Kidney glomerular epithelial cell (primary cell): ENCODE measurements around the gene KCNMA1.

Experiments used
- DNase-seq: peaks from one replicate; lab custom pipeline; 2025; lab: John Stamatoyannopoulos, UW

KCNMA1 gene

DNA sequence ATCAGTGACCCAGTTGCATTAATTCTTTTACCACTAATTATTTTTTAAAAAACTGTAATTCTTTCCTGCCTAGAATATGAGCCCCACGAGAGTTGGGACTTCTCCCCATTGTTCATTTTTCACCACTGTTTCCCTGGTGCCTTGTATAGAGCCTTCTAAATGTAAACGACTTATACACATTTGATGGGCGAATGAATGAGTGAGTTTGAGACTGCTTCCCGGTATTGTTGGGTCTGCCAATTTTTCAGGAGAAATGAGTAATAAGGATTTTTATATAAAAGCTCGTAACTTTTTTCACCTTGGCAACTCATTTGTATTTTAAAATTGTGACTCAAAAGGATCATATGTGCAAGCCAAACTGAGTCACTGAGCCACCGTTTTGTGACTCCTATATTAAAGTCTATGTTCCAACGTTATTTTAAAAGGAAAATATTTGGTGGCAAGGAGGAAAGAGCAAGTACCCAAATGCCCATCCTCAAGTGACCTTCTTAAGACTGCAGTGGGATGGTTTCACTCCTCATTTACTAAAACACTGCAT is 621.3 kb downstream of the KCNMA1 start:
- DNase-seq: no peak

DNA sequence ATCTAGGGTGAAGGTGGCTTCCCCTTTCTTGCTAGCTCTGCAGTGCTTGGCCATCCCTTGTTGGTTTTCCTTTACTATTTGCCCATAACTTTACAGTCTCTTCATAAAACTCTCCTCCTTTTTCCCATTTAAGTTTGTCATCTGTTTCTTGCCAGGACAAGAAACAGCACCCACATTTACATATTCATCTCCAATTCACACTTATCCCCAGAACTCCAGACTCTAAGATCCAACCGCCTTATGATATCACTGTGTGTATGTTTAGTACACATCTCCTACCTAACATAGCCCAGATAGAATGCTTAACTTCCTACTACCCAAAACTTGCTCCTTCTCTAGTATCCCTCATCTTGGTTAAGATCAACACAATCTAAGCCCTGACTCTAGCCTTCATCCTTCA is 622.2 kb downstream of the KCNMA1 start:
- no peak for DNase-seq

DNA sequence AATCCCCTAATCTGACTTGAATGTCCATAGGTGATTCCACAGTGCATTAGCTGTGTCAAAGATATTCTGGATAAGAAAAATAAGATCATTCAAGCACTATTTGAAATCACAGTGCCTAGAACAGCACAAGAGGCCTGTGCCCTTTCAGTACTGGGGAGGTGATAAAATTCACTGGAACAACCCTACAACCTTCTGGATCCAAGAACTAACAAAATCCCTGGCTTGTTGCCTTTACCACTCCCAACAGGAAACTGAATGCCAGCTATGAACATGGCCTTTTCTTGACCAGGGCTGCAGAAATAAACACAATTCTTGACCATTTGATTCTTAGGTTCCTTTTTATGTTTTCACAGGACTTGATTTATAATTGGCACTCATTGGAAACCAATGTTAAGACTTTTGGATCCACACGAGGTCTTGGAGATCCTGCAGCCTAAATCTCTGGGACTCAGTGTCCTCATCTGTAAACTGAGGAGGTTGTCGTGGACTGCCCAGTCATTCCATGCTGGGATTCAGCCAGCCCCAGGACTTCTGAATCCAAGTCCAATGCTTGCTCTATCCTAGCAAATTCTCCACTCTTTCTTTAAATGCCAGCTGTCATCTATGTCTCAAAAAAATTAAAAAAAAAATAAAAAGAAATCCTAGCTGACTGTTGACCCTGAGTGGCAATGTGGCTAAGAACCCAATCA is 624.7 kb downstream of the KCNMA1 start:
- no peak for DNase-seq

DNA sequence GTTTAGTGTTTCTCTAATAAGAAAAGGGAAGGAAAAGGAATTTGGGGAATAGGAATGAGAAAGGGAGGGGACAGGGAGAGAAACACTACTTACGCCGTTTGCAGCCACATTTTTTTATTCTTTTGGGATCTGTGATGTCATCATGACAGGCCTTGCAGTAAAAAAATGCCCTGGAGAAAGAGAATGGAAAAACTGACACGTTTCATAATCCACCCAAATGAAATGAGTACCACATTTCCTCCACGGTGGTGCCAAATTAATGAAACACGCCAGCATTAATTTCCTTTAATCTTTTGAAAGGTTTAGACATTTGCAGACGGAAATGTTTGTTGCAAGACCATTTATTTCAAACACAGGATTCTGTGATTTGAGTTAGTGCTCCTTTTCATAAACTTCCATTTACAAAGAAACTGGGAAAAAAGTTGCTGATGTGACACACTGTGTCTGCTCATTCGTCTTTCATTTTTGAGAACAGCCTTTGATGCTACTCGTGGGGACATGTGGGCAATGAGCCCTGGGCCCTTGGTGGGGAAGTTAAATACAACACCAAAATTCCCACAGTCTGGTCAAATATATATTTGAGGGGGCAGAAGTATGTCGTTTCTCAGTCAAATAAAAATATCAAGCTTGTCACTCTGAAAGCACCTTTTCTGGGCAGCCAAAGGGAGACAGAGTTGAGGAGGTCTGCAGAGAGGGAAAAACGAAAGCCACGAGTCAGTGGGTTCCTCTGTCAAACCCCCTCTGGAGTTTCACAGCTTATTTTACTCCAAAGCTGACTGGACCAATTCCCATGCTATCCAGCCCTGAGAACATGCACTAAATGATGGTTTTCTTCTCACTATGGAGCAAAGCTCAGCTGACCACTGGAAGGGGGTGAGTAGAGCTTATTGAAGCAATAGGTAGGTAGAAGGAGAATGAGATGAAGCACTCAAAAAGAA is 625.5 kb downstream of the KCNMA1 start:
- DNase-seq: no peak

DNA sequence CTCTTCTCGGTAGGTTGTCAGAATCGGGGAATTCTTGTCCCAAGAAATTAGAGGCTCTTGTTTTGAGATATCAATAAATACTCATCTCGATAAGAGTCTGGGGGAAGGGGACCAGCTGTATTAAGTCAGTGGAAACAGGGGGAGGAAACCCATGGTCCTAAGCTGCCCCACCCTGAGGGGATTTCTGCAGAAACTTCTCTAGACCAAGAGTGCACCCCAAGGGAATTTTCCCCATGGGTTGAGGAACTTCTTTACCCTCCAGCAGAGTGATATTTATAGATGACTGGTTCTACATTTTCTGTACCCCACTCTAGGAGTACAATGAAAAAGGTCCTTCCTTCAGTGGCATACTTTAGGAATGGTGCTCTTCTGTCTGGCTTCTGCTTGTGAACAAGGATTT is 627.2 kb downstream of the KCNMA1 start:
- no peak for DNase-seq

DNA sequence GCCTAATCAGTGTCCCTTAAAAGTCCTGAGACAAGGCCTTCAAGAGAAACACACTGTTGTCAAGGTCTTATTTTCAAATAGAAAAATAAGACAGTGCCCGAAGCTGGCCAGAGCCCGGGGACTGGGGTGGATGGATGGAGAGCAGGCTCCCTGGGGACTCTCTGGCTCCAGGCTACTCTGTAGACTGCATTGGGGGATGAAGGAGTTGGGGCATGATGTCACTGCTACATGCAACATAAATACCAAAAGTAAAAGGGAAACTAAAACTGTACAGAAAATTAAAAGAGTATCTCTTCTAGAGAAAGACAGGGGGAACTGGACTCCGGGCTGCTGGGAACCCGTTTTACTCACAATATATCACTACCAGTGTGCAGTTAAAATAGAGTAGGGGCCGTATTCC is 629.8 kb downstream of the KCNMA1 start:
- no peak for DNase-seq

DNA sequence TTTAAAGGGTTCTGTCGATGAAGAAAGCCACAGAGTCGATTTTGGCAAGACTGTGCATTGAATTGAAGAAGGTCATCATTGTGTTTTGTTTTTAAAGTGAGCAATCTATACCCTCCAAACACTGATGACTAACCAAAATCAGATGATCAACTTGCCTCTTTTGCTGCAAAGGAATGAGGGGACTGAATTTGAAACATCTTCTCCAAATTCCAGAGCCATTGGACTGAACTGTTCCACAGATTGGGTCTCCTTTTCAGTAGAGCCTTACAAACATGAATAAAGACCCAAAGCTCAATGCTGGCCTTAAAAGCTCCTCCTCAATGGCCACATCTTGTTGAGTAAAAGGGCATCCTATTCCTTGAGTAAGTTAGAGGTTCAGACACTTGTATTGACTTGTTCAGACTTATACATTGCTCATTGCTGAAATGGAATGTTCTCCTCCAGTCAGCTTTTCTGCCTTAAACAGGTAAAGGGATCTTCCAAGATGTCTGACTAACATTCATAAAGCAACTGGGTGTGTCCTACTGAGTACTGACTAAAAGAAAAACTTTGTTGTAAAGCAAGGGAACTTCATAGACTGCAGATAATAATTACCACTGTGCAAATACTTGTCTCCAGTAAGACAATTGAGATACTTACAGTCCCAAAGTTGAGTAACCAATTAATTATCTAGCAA is 630.6 kb downstream of the KCNMA1 start:
- DNase-seq: no peak

DNA sequence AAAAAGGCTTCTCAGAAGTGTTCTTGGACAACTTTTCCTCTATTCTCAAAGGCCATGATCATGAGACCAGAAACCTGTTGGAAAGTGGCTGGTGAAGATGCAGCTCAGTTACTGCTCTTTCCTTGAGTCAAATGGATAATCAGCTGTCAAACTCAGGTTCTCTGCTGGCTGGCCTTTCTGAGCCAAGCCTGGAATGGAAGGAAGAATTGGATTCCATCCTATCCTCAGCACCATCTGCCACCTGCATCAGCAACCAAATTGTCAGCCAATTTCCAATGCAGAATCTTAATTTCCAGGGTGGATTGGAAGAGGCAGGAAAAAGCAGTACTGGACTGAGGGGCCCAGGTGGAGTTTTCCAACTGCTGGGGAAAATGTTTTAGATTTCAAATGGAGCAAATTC is 631.7 kb downstream of the KCNMA1 start:
- DNase-seq: no peak

DNA sequence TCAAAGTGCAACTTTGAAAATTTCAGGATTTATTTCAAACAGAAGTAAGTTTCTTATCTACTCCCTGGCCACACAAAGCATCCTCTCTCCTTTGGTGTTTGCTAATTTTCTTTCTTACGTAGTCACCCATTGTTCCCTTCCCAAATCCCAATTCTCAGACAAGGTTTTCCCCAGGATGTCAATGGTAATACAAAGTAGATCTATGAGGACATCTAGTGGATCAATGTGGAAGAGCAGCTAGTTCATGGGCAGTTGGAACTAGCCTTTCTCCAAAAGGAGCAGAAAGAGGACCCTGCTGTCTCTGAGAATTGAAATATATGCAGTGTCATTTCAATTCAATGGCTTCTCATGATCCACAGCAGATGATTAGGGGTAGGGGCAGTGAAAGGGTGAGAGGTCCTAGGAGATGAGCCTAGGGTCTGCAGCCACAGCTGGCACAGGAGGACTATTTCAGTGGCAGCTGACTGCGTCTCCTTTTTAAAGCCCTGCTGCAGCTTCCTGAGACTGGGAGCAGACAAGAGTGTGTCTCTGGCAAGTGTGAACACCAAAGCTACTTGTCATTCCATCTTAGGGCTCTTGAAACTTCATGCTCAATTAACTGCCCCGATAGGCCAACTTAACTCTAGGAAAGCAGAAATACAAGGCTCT is 632.6 kb downstream of the KCNMA1 start:
- DNase-seq: peak; percentile 44

DNA sequence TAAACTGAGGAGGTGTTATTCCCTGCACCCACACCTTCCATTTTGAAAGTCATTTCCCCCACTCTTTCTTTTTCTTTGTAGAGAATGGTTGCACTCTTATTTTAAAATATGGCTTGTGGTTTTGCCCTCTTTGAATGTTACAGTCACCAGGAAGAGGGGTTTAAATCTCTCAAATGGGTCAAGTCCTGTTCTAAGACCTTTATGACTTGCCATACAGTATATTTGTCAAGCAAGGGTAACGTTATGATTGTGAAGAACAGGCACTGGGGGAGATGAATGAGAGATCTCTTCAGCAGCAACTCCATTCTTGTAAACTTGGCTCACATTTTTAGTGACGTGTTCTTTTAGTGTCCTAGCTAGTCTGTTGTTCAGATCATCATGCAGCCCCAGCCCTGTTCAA is 634.7 kb downstream of the KCNMA1 start:
- DNase-seq: no peak

DNA sequence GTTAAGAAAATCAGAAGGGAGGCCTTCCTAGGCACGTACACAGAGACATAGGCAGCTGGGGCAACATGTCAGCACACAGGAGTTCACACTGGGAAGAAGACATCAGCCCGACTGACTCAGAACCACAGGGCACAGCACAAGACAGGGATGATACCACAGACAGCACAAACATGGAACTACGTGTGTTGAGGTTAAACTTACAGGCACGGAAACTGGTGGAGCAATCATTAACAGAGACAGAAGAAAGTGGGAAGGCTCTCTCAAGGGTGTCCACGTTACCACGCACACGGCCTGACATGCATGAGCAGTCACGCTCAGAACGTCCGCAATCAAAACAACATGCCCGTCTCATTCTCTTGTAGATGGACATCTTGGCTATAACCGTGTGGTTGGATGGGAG is 636.4 kb downstream of the KCNMA1 start:
- DNase-seq: peak; percentile 58

DNA sequence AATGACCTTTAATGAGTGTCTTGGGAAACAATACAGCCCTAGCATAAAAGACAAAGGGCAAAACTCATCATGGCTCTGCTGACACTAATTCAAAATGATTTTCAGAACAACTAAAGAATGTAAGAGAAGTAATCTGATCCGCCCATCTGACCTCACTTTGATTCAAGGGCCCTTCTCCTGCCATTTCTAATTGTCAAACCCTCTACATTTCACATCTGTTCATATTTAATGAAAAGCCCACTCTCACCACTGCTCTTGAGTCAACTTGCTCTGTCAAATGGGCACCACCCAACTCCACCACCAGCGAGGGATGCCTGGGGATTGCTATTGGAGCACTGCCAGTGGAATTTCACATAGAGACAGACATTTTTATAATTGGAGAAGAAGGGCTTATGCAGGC is 639.2 kb downstream of the KCNMA1 start:
- no peak for DNase-seq

DNA sequence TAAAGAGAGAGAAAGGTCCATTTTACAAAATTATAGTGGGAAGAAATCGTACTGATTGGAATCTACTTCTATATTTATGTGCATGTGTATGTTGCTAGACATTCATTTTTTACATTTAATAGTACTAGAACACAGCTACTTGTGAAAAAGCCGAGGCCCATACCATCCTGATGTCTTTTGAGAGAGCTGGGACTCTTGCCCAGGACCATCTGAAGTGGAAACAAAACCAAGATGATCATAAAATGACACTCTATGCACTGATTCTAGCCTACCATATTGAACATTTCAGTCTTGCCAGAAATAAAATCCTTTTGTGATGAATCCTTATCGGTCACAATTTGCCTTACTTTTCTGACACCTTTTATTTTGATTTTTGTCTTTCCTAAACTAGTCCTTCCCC is 640.0 kb downstream of the KCNMA1 start:
- DNase-seq: no peak

DNA sequence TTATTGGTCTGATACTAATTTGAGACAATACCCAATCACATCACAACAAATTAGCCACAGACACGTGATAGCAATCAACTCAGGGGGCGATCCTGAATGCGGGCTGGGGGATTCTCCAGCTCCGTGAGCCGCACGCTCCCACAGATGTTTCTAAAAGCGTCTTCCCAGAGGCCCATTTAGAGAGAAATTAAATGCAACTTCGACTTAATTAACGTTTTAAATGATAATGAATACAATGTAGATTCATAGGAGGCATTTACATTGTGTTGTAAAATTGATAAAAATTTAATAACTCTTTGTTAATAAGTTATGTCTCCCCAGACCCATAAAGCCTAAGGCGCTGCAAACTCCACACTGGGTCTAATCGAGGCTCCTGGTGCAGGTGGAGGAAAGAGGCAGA is 642.6 kb downstream of the KCNMA1 start:
- no peak for DNase-seq

DNA sequence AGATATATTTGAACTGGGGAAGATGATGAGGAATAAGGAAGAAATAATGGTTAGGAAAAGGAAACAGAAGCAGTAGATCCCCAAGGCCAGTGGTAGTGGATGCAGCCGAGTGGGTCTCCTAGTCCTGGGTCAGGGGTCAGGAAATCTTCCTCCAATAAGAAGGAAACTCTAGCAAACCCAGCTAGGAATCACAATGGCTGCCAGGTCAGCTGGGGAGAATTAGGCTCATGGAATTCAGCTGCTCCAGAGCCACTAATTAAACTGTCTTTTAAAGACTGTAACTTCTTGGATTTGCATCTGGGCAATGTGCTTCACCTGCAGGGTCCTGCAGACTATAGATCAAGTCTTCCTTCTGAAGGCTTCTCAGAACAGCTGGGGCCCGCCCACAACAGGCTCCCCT is 644.4 kb downstream of the KCNMA1 start:
- no peak for DNase-seq

DNA sequence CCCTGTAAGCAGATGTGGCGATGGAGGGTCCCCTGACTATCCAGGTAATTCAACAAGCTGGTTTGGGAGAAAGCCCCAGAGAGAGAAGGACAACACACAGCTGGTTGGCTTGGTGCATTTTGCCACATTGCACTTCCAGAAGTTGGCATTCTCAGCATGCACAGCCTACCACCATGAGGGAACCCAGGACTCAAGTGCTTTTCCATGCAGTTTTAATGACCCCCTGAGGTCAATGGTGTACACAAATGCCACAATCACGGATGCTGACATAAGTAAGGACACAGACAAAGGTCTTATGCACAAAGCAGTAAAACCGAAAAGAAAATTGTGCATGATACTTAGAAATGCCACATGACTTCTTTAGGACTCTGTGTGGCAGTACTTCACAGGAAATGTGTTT is 645.1 kb downstream of the KCNMA1 start:
- DNase-seq: no peak

DNA sequence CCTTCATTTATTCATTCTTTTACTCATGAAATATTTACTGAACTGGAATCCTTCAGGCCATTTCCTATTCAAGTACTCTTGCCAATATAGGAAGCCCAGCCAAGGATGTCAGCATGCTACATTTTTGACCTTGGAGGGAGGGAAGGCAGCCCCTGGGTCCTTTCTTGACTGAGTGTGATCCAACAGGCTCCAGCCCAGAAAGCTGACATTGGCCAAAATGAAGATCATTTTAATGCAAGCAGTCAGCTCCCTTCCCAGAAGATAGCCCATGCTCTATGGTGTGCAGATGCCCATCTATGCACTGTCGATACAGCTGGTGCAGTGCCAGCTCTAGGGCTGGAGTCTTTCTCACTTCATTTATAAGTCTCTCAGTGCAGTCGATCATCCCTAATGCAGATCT is 646.0 kb downstream of the KCNMA1 start:
- DNase-seq: no peak

DNA sequence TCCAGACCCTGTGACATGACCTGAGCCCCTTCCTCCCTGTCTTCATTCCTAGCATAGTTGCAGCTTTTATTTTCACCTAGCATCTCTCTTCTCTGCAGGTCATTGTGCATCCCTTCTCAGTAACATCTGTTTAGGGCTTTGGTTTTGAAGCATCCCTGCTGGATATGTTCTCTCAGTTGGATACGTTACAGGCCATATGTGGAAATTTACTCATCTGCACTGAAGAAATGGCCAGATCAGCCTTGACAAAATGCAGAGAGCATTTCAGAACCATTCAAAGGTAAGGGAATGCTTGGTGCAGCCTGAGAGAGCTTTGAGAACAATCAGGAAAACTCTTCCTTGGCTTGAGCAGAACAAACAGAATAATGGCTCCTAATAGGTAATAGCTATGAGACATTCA is 647.0 kb downstream of the KCNMA1 start:
- no peak for DNase-seq

DNA sequence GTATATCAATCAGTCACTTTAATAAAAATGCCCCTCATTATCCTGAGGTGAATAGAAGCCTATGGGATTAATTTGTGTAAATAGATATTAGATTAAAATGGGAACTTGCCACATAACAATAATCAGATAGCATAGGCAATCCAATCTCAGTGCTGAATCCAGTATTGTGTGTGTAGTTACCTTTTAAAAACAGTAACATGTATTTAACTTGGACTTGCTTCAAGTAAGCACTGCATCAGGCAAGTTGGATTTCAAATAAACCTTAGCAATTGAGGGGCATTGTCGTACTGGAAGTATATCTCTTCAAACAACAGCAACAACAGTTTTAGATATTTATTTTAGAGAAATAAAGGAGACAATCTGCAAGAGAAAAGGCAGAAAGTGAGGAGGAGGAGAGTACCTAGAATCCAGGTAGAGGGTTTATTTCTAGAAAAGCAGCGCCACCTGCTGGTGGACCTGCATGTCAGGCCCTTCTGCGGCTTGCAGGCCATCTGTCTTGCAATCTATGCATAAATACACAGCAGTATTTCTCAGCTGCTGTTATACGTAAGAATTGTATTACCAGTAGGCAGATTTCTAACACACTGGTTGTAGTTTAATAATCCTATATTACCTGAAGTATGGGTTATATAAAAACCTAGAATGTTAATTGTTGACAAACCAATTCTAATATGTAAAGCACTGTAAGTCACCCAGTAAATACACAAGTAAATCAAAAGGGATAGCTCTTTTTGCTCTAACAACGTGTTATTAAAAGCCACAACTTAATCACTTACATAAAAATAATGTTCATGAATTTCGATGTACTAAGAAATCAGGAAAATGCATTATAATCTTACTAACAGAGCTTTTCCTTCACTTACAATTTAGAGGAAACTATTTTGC is 652.8 kb downstream of the KCNMA1 start:
- peak; percentile 62 for DNase-seq

DNA sequence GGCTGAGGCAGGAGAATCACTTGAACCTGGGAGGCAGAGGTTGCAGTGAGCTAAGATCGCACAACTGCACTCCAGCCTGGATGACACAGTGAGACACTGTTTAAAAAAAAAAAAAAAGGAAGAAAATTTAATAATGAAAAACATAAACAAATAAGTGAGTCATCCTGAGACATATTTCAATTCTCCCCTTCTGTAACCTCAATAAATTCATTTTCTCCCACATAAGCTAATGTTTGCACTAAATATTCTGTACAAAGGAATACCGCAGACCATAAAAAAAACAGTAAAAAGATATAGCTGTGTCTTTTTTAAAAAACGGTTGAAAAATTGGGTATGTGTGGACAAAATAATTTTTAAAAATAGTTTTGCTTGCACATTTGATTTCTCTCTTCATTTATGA is 654.0 kb downstream of the KCNMA1 start:
- no peak for DNase-seq

DNA sequence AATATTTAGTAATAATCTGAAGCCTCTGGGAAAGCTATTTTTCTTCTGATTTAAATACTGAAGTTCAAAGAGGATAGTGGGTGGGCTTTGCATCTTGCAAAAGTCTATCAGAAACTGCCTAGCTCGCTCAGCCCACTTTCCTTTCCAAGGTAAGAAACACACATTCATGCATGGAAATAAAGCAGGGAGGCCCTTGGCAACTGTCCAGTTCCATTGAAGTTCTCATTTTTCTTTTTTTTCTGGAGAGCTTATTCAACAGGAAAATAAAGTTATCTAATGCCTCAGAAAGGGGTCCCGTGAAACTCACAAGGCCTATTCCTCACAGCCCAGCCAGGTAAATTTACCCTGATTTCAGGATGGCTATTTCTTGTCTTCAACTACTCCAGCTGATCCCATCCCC is 654.9 kb downstream of the KCNMA1 start:
- no peak for DNase-seq
